Measurements from ENCODE around the gene NRARP. TPM values are rescaled to one million over a fixed set of nuclear protein-coding genes. Genes with fewer than 3 reads are reported as not detected.

Gene NRARP
- total RNA-seq, 1 experiment from 2014 or later = 16.9 TPM

- in situ Hi-C loops (cut with HindIII; ENCODE audit: low pct_unique_long_range_greater_than_20kb, low sequenced_read_pairs) = no loop called here
- ChIA-PET POLR2A (interaction anchor here (0.6 kb wide), 1 partner anchor 9 kb away, joined by 9 read pairs; no protein-coding TSS in a partner anchor), CTCF (interaction anchor here (0.6 kb wide), 1 partner anchor 8 kb away, joined by 6 read pairs; no protein-coding TSS in a partner anchor)
- no peak overlapping the region for H3K4me3 ChIP-seq (ENCODE audit: low read depth in 2 of 2, low read length in 2 of 2)
- no peak for ATAC-seq
- H3K27ac ChIP-seq (ENCODE audit: low read length) = no peak overlapping the region
- no peaks in the 10 kb centered on the region for H3K4me1 ChIP-seq (ENCODE audit: control insufficient read depth, insufficient read depth, low read length)
- H3K9me3 ChIP-seq (ENCODE audit: control insufficient read depth, insufficient read depth, low read depth, low read length) = no peaks in the 10 kb centered on the region
- no peaks in the 10 kb centered on the region for H3K27me3 ChIP-seq (ENCODE audit: control insufficient read depth, insufficient read depth, low read length)
- DNase-seq (ENCODE audit: low read depth, low spot score) = no peak
- no TSS peak for BruUV-seq (replicated peaks)
- intact Hi-C loops (cut with micrococcal nuclease; ENCODE audit: unreplicated experiment) = no loop called here
- TF ChIP-seq SIN3A (IDR thresholded peaks at IDR 0.05; ENCODE audit: borderline replicate concordance, insufficient read depth, low read depth, low read length) (no peak), POLR2AphosphoS5 (IDR thresholded peaks at IDR 0.05; ENCODE audit: low read depth, low read length) (no peak), CTCF (IDR thresholded peaks at IDR 0.05) (no peak), TCF7L2 (IDR thresholded peaks at IDR 0.05; ENCODE audit: low read depth, low read length) (no peak), REST (IDR thresholded peaks at IDR 0.05; ENCODE audit: insufficient read depth in 1 of 2, low read depth in 2 of 2, low read length in 1 of 2) (no peak)
- no peaks in the 10 kb centered on the region; the same call in 1 of the 2 replicates for H3K36me3 ChIP-seq (ENCODE audit: control insufficient read depth, insufficient read depth, low read length)
These were observed 34.1 kb downstream of the NRARP start for GRCh38 chr9:137267933-137268355.

- in situ Hi-C loops (cut with HindIII; ENCODE audit: low pct_unique_long_range_greater_than_20kb, low sequenced_read_pairs) = no loop called here
- intact Hi-C loops (cut with micrococcal nuclease; ENCODE audit: unreplicated experiment) = no loop called here
- ChIA-PET POLR2A (interaction anchor here (0.7 kb wide), 1 partner anchor 10 kb away, joined by 9 read pairs; the partner anchor contains the start of gene TOR4A), CTCF (no interaction called here)
- ATAC-seq (no peak), DNase-seq (ENCODE audit: low read depth, low spot score) (no peak)
- Histone ChIP-seq H3K9me3 (ENCODE audit: control insufficient read depth, insufficient read depth, low read depth, low read length) (no peaks in the 10 kb centered on the region), H3K4me1 (ENCODE audit: control insufficient read depth, insufficient read depth, low read length) (no peaks in the 10 kb centered on the region), H3K36me3 (ENCODE audit: control insufficient read depth, insufficient read depth, low read length) (no peaks in the 10 kb centered on the region), H3K27ac (ENCODE audit: low read length) (no peak overlapping the region), H3K27me3 (ENCODE audit: control insufficient read depth, insufficient read depth, low read length) (no peaks in the 10 kb centered on the region), H3K4me3 (ENCODE audit: low read depth in 2 of 2, low read length in 2 of 2) (no peak overlapping the region)
- TF ChIP-seq CTCF (IDR thresholded peaks at IDR 0.05) (no peak), SIN3A (IDR thresholded peaks at IDR 0.05; ENCODE audit: borderline replicate concordance, insufficient read depth, low read depth, low read length) (no peak), TCF7L2 (IDR thresholded peaks at IDR 0.05; ENCODE audit: low read depth, low read length) (no peak), POLR2AphosphoS5 (IDR thresholded peaks at IDR 0.05; ENCODE audit: low read depth, low read length) (no peak), REST (IDR thresholded peaks at IDR 0.05; ENCODE audit: insufficient read depth in 1 of 2, low read depth in 2 of 2, low read length in 1 of 2) (no peak)
- BruUV-seq (replicated peaks) = no TSS peak
These were observed 35.3 kb downstream of the NRARP start for GRCh38 chr9:137266585-137267453.
